H9 (cell line): ENCODE measurements around the gene AGXT. TPM values are rescaled to one million over a fixed set of nuclear protein-coding genes. Genes with fewer than 3 reads are reported as not detected.

Source experiments
- DNase-seq: peaks from one replicate; pipeline ENCODE4 v3.0.0-alpha.2; 2017
- H2AFZ ChIP-seq: one replicate; pipeline ENCODE4 v1.6.1; 2013; ENCODE audit warnings: mild to moderate bottlenecking, low read length, control low read depth, moderate library complexity
- H2AK5ac ChIP-seq: 2 replicates; pipeline ENCODE4 v1.6.1; 2013; ENCODE audit warnings: low read length, control low read depth, mixed read lengths; ENCODE audit not compliant: insufficient read length
- H2BK120ac ChIP-seq: one replicate; pipeline ENCODE4 v1.6.1; 2013; ENCODE audit warnings: low read depth, mild to moderate bottlenecking, low read length, control low read depth, inconsistent platforms; ENCODE audit not compliant: poor library complexity, severe bottlenecking
- H2BK12ac ChIP-seq: 2 replicates; pipeline ENCODE4 v1.6.1; 2013; ENCODE audit warnings: low read length, control low read depth, mixed read lengths, low read depth; ENCODE audit not compliant: insufficient read length
- H2BK15ac ChIP-seq: 2 replicates; pipeline ENCODE4 v1.6.1; 2013; ENCODE audit warnings: low read depth, low read length, control low read depth
- H2BK20ac ChIP-seq: one replicate; pipeline ENCODE4 v1.6.1; 2013; ENCODE audit warnings: low read depth, mild to moderate bottlenecking, low read length, control low read depth, inconsistent platforms; ENCODE audit not compliant: poor library complexity, severe bottlenecking
- H2BK5ac ChIP-seq: 2 replicates; pipeline ENCODE4 v1.6.1; 2013; ENCODE audit warnings: low read length, control low read depth, mixed read lengths; ENCODE audit not compliant: insufficient read length
- H3K14ac ChIP-seq: 2 replicates; pipeline ENCODE4 v1.6.1; 2013; ENCODE audit warnings: low read length, control low read depth; ENCODE audit not compliant: insufficient read depth
- H3K18ac ChIP-seq: 2 replicates; pipeline ENCODE4 v1.6.1; 2013; ENCODE audit warnings: low read depth, mild to moderate bottlenecking, mixed read lengths, low read length, control low read depth; ENCODE audit not compliant: insufficient read length
- H3K23ac ChIP-seq: 2 replicates; pipeline ENCODE4 v1.6.1; 2013; ENCODE audit warnings: low read length, control low read depth, mixed read lengths, low read depth; ENCODE audit not compliant: insufficient read length
- H3K23me2 ChIP-seq: 2 replicates; pipeline ENCODE4 v1.6.1; 2013; ENCODE audit warnings: low read depth, mild to moderate bottlenecking, mixed read lengths, low read length, control low read depth; ENCODE audit not compliant: insufficient read length, poor library complexity, severe bottlenecking
- H3K27ac ChIP-seq: 2 replicates; pipeline ENCODE4 v1.5.1; 2013; ENCODE audit warnings: low read length, control low read depth, mixed read lengths, low read depth; ENCODE audit not compliant: insufficient read length
- H3K27me3 ChIP-seq: 2 replicates; pipeline ENCODE4 v1.6.1; 2013; ENCODE audit warnings: low read length, control low read depth, inconsistent platforms; ENCODE audit not compliant: insufficient read depth
- H3K4ac ChIP-seq: 2 replicates; pipeline ENCODE4 v1.6.1; 2013; ENCODE audit warnings: low read depth, mild to moderate bottlenecking, control low read depth, inconsistent platforms, low read length, moderate library complexity
- H3K4me1 ChIP-seq: 2 replicates; pipeline ENCODE4 v1.6.1; 2013; ENCODE audit warnings: low read length, control low read depth, inconsistent platforms; ENCODE audit not compliant: insufficient read depth
- H3K4me2 ChIP-seq: 2 replicates; pipeline ENCODE4 v1.6.1; 2013; ENCODE audit warnings: low read length, control low read depth, mixed read lengths; ENCODE audit not compliant: insufficient read length, insufficient read depth
- H3K56ac ChIP-seq: 2 replicates; pipeline ENCODE4 v1.6.1; 2013; ENCODE audit warnings: low read depth, mild to moderate bottlenecking, mixed read lengths, low read length, control low read depth; ENCODE audit not compliant: insufficient read length
- H3K79me1 ChIP-seq: 2 replicates; pipeline ENCODE4 v1.6.1; 2013; ENCODE audit warnings: low read depth, mild to moderate bottlenecking, moderate library complexity, low read length, control low read depth, inconsistent platforms; ENCODE audit not compliant: insufficient read depth, poor library complexity, severe bottlenecking
- H3K79me2 ChIP-seq: 2 replicates; pipeline ENCODE4 v1.6.1; 2013; ENCODE audit warnings: low read length, control low read depth, inconsistent platforms; ENCODE audit not compliant: insufficient read depth
- H3K9ac ChIP-seq: 2 replicates; pipeline ENCODE4 v1.6.1; 2013; ENCODE audit warnings: low read length, control low read depth, mixed read lengths; ENCODE audit not compliant: insufficient read length; ENCODE audit errors: extremely low read depth
- H3K9me3 ChIP-seq: one replicate; pipeline ENCODE4 v1.6.1; 2013; ENCODE audit warnings: low read depth, low read length, inconsistent platforms; ENCODE audit not compliant: control insufficient read depth
- H3T11ph ChIP-seq: one replicate; pipeline ENCODE4 v1.6.1; 2013; ENCODE audit warnings: mild to moderate bottlenecking, low read length, control low read depth, inconsistent platforms
- H4K20me1 ChIP-seq: one replicate; pipeline ENCODE4 v1.6.1; 2013; ENCODE audit not compliant: control insufficient read depth, insufficient read length, insufficient read depth
- H4K5ac ChIP-seq: 2 replicates; pipeline ENCODE4 v1.6.1; 2013; ENCODE audit warnings: low read depth, mild to moderate bottlenecking, mixed read lengths, low read length, control low read depth; ENCODE audit not compliant: insufficient read length
- H4K8ac ChIP-seq: replicated peaks from 2 replicates; pipeline ENCODE4 v1.6.1; 2013; ENCODE audit warnings: low read length, control low read depth, mixed read lengths, low read depth; ENCODE audit not compliant: insufficient read length
- H4K91ac ChIP-seq: 2 replicates; pipeline ENCODE4 v1.6.1; 2013; ENCODE audit warnings: low read depth, mild to moderate bottlenecking, moderate library complexity, mixed read lengths, low read length, control low read depth; ENCODE audit not compliant: insufficient read length
- H3K27ac Mint-ChIP-seq, 3 experiments: 2 replicates in 2 of 3; 3 replicates in 1 of 3; pipeline ENCODE4 v1.8.0; 2020 to 2021; ENCODE audit warnings: mixed read lengths in 3 of 3, mild to moderate bottlenecking in 1 of 3, moderate library complexity in 1 of 3
- H3K27me3 Mint-ChIP-seq: 2 replicates; pipeline ENCODE4 v1.8.0; 2021; ENCODE audit warnings: low read depth, mild to moderate bottlenecking, moderate library complexity, mixed read lengths
- H3K36me3 Mint-ChIP-seq, 3 experiments: 2 replicates in 2 of 3; 3 replicates in 1 of 3; pipeline ENCODE4 v1.8.0; 2020 to 2021; ENCODE audit warnings: low read depth in 3 of 3, mixed read lengths in 3 of 3; ENCODE audit not compliant: insufficient read depth in 1 of 3
- H3K4me1 Mint-ChIP-seq, 2 experiments: 2 replicates each; pipeline ENCODE4 v1.8.0; 2020; ENCODE audit warnings: mixed read lengths in 2 of 2
- H3K4me3 Mint-ChIP-seq, 2 experiments: 2 replicates in 1 of 2; 3 replicates in 1 of 2; pipeline ENCODE4 v1.8.0; 2020 to 2021; ENCODE audit warnings: mild to moderate bottlenecking in 2 of 2, mixed read lengths in 2 of 2, moderate library complexity in 1 of 2
- H3K9me3 Mint-ChIP-seq, 2 experiments: 2 replicates in 1 of 2; 3 replicates in 1 of 2; pipeline ENCODE4 v1.8.0; 2020; ENCODE audit warnings: mild to moderate bottlenecking in 2 of 2, mixed read lengths in 2 of 2, moderate library complexity in 1 of 2
- WGBS: extraction: QIAGEN DNeasy Blood & Tissue Kit; methylation state at CpG from one replicate; pipeline ENCODE4 v1.1.7; 2013; ENCODE audit warnings: missing lambda C conversion rate, low lambda C conversion rate, mixed read lengths; ENCODE audit not compliant: insufficient read length; ENCODE audit errors: extremely low coverage; 5-methylcytosine and 5-hydroxymethylcytosine counted together
- total RNA-seq: library from RNA; stranded (reverse); gene quantifications from 2 replicates; pipeline ENCODE4 v1.2.1, GENCODE V29; 2021
- TF ChIP-seq, protein P1 (sequence below): fragments of 200-600 bp; sonication (generic); conservative IDR thresholded peaks from 3 replicates; pipeline ENCODE4 v1.8.0; 2021; ENCODE audit warnings: antibody characterized with exemption, mild to moderate bottlenecking

The AGXT gene
- total RNA-seq, 1 experiment from 2014 or later: not detected

GRCh38 chr2:240847817-240848216 lies 20.8 kb upstream of the AGXT start:
- Histone ChIP-seq H3K4me1 (peaks cover 9% of the 10 kb centered on the region; the same call in 1 of the 2 replicates), H3K4ac (no peak overlapping the region), H2BK12ac (no peak overlapping the region), H2BK15ac (no peak overlapping the region), H3T11ph (no peak overlapping the region), H3K56ac (no peak overlapping the region), H3K79me2 (no peaks in the 10 kb centered on the region), H2BK20ac (no peak overlapping the region), H4K5ac (no peak overlapping the region), H2BK5ac (no peak overlapping the region), H3K14ac (no peak overlapping the region), H3K9ac (no peak overlapping the region), H3K27me3 (no peaks in the 10 kb centered on the region), H4K20me1 (no peaks in the 10 kb centered on the region), H2BK120ac (no peak overlapping the region), H3K23me2 (no peaks in the 10 kb centered on the region), H4K8ac (no peak overlapping the region), H2AK5ac (no peak overlapping the region), H3K4me2 (no peak overlapping the region), H3K79me1 (no peaks in the 10 kb centered on the region), H4K91ac (no peak overlapping the region), H3K9me3 (peaks cover 8% of the 10 kb centered on the region), H3K23ac (no peak overlapping the region), H3K18ac (no peak overlapping the region), H3K27ac (no peak overlapping the region), H2AFZ (no peak overlapping the region)
- H3K27me3 Mint-ChIP-seq: no peaks in the 10 kb centered on the region; the same call in 1 of the 2 replicates
- no CpG with 5 or more reads among the region's 13 CpGs for WGBS
- peaks cover 5 to 22% (median 11%) of the 10 kb centered on the region in 3 experiments for H3K36me3 Mint-ChIP-seq
- no peak overlapping the region for H3K27ac Mint-ChIP-seq
- no peak for DNase-seq
- no peak overlapping the region for H3K4me3 Mint-ChIP-seq
- peaks cover 17 to 21% of the 10 kb centered on the region in 2 experiments for H3K9me3 Mint-ChIP-seq
- TF ChIP-seq, protein P1, sequence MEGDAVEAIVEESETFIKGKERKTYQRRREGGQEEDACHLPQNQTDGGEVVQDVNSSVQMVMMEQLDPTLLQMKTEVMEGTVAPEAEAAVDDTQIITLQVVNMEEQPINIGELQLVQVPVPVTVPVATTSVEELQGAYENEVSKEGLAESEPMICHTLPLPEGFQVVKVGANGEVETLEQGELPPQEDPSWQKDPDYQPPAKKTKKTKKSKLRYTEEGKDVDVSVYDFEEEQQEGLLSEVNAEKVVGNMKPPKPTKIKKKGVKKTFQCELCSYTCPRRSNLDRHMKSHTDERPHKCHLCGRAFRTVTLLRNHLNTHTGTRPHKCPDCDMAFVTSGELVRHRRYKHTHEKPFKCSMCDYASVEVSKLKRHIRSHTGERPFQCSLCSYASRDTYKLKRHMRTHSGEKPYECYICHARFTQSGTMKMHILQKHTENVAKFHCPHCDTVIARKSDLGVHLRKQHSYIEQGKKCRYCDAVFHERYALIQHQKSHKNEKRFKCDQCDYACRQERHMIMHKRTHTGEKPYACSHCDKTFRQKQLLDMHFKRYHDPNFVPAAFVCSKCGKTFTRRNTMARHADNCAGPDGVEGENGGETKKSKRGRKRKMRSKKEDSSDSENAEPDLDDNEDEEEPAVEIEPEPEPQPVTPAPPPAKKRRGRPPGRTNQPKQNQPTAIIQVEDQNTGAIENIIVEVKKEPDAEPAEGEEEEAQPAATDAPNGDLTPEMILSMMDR: no peak
- H3K4me1 Mint-ChIP-seq: peaks cover 40 to 49% of the 10 kb centered on the region in 2 experiments
